GM18517 (cell line): Measurements from ENCODE around the gene ELAPOR1.
A peak's percentile ranks its signal among the peaks of the same experiment; 100 is the strongest.

Experiments
- ATAC-seq: cut with Tn5 transposase; IDR thresholded peaks from one replicate; pipeline ENCODE4 v1.9.1; 2021; ENCODE audit warnings: mild to moderate bottlenecking, moderate library complexity; ENCODE audit not compliant: unreplicated experiment

The ELAPOR1 gene

DNA sequence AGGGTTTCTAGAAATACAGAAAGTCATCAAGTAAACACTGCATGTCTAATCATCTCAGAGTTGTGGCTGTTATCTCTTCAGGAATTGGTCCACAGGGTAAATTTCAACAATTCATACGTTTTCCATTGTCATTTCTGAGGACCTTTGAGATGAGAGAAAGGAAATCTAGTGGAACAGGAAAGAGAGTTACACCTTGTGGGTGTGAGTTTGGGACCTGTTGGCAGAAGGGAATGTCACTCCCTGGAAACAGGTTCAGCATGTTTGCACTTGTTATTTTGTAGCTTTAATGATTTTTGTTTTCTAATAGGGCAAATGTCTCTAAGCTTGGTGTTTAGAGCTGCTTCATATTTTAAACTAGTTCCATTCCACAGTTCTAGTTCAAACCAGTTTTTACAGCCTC, 17.8 kb upstream of the ELAPOR1 start:
- no peak for ATAC-seq

DNA sequence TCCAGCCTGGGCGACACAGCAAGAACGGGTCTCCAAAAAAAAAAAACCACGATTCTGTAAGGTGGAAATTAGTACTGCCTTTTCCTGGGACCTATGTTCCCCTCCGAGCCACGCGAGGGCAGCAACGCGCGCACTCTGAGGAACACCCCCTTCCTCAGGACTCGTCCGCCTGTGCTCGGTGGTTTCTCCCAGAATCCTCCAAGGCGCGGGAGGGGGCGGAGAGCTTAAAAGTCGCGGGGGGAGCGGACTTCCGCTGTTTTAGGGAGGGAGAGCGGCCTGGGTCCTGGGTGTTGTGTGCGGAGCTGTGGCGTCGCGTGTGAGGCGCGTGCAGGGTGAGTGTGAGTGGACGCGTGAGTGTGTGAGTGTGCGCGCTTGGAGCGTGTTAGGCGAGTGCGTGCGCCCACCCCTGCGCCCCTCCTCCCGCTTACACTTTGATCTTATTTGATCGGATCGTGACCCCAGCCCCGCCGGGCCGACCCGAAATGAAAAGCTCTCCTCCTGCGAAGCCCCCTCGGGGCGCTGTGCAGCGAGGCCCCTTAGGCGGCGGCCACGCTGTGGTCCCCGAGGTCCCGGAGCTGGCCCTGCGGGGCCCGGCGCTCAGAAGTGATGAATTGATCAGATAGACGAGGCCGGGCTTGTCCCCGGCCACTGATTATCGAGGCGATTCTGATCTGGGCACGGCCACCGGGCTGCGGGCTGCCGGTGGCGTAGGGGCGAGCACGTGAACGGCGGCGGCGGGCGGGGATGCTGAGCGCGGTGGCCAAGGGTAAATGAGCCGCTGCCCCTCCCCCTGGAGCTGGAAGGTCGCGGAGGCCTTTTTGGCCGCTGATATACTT, 13.8 kb upstream of the ELAPOR1 start:
- peak; percentile 82 for ATAC-seq

- ATAC-seq, result no peak
Measured at GRCh38 chr1:109104364-109105151, 9.4 kb upstream of the ELAPOR1 start.

- no peak for ATAC-seq
Measured at GRCh38 chr1:109105881-109106280, 8.0 kb upstream of the ELAPOR1 start.

DNA sequence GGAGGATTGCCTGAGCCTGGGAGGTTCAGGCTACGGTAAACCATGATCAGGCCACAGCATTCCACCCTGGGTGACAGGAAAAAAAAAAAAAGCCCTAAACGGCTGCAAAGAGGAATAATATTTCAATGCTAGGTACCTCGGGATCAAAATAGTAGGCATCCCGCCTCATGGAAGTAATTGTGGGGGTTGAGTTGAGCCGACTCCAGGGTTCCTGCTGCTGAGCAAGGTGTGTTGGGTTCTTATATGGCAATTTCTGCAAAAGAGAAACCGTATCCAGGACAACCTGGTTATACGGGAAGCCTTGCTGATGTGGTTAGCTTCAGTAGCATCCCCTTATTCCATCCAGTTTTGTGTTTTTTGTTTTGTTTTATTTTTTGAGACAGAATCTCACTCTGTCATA, 6.1 kb upstream of the ELAPOR1 start:
- no peak for ATAC-seq

- no peak for ATAC-seq
Measured at GRCh38 chr1:109109906-109110305, 4.0 kb upstream of the ELAPOR1 start.

DNA sequence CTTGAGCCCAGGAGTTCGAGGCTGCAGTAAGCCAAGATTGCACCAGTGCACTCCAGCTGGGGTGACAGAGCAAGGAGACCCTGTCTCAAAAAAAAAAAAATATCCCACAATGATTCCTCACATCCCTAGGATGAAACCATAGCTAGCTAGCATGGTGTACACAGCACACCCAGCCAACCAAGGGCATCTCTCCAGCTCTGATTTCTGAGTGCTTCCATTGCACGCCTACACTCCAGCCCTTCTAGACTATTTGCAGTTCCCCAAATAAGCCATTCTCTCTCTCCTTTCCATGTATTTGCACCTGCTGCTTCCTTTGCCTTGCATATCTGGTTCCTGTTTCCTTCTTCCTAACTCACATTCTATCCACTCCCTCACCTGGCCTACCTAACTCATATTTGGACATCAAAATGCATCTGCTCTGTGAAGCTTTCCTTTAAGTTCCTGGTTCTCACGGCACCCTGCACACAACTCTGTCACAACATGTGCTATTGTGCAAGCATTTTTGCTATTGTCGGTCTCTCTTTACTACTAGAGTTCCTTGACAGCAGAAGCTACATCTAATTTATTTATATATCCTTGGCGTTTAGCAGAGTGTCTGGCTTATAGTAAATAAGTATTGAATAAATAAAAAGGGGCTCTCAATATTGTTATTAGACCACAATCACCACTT, 2.4 kb upstream of the ELAPOR1 start:
- ATAC-seq, result no peak

- no peak for ATAC-seq
Measured at GRCh38 chr1:109112056-109112651, 1.8 kb upstream of the ELAPOR1 start.

DNA sequence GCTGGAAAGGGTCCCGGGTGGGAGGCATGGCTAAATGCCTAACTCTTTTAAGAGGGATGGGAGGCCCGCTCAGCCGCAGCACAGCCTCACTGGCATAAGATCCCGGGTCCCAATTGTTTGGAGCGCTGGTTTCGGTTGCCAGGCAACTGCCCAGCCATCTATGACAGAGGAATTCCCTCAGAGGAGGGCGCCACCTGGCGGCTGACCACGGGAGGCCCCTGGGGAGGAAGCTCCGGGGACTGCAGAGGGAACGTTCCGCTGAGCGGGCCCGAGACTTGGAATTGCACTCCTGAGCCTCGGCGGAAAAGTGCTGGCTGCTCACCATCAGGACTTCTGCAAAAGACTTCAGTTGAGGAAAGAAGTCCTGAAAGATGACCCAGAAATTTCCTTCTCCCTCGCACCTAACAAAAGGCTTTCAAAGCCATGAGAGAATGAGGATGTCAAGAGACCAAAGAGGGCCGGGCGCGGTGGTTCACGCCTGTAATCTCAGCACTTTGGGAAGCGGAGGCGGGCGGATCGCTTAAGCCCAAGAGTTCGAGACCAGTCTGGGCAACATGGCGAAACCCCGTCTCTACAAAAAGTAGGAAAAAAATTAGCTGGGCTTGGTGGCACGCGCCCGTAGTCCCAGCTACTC, 1.1 kb upstream of the ELAPOR1 start:
- peak; percentile 72 for ATAC-seq

DNA sequence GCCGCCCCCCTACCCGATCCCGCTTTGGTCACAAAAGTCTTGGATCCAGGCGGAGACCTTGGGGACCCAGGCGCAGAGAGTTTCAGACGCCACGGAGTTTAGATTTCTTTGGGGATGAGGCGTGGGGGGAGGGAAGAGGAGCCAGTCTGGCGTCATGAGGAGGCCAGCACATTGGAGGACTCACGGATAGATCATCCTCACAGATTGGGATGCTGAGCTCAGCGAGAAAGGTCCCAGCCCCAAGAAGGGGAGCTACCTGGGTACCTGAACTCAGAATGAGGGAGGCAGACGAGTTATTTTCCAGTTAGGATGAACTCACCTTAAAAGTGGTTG, 393 bp downstream of the ELAPOR1 start:
- ATAC-seq, result no peak

DNA sequence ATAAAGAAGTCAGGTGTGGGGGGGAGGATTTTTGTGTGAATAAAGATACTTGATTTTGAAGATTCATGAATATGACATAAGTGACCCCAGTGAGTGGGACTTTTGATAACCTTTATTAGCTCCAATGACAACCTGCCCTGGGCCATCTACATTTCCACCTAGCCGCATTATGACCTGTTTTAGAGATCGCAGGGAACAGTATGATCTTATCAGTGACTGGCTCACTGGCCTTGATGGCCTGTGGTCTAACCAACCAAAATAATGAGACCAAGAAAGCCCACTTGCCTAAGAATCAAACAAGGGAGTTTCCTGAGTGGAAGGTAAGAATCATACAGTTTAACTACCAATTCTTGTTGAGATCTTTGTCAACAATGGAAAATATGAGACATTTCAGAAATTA, 1.8 kb downstream of the ELAPOR1 start:
- ATAC-seq, result no peak

DNA sequence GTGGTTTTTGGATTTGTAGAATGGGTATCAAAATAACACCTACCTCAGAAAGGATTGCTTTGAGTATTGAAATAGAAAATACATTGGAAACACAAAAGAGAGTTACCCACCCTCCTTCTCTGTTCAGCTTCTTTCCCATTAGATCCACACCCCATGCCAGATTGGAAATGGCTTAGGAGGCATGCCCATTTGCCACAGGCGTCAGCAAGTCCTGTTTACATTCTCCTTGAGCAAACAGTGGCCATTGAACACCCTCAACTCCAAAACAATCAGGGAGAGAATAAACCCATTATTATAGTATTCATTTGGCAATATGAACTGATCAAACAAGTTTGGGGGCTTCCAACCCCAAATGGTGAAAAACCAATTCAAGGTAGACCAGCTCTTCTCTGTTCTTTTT, 2.4 kb downstream of the ELAPOR1 start:
- no peak for ATAC-seq

DNA sequence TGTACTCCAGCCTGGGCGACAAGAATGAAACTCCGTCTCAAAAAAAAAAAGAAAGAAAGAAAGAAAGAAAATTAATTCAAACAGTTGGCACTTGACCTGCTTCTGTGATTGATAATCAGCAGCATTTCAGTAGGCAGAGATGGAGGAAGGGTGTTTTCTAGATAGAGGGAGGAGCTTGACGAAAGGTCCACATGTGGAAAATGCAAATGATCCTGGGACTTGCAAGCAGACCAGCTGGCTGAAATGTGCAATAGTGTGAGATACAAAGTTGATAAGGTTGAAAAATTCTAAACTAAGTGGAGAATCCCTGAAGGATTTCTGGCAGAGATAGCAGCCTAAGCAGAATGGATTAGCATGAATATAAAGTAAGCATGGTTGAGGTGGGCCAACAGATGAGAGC, 4.2 kb downstream of the ELAPOR1 start:
- ATAC-seq, result no peak

DNA sequence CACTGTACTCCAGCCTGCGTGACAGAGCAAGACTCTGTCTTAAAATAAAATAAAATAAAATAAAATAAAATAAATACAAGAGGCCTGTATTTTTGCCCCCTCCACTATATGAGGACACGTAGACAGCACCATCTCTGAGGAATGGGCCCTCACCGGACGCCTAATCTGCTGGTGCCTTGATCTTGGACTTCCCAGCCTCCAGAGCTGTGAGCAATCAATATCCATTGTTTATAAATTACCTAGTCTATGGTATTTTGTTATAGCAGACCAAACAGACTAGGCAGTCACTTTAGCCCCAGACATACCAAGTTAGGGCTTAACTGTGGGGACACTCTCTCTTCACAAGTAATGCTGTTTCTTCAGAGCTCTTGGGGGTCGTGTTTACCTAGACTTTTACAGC, 6.4 kb downstream of the ELAPOR1 start:
- ATAC-seq, result no peak

DNA sequence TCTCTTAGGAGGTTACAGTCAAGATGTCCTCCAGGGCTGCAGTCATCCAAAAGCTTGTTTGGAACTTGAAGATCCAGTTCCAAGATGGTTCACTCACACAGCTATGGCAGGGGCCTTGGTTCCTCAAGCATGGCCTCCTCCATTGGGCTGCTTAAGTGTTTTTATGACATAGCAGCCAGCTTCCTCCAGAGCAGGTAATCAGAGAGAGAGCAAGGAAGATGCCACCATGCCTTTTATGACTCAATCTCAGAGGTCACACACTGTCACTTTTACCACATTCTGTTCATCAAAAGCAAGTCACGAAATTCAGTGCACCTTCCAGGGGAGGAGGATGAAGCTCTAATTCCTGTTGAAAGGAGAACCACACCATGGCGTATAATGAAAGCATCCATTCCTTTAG, 17.1 kb downstream of the ELAPOR1 start:
- no peak for ATAC-seq

- ATAC-seq, result no peak
Measured at GRCh38 chr1:109131800-109132199, 17.9 kb downstream of the ELAPOR1 start.

GRCh38 chr1:109133002-109133706, 19.2 kb downstream of the ELAPOR1 start:
- ATAC-seq, result no peak

DNA sequence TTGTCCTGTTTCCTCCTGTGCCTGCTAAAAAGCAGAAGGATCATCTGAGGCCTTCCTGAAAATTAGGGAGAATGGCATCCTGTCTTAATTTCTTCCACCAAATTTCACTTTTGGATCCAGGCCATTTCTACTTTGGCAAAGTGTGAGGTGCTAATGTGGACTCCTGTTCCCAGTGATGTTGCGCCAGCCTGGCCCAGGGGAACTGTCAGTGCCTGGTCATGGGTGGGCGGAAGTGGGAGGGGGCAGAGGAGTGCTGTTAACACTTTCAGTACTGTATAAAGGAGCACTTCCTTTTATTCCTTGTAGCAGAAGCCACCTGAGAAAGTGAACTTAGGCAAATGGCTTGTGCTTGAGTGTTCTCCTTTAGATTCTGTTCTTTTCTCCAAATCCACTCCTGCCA, 19.9 kb downstream of the ELAPOR1 start:
- no peak for ATAC-seq

GRCh38 chr1:109134423-109134822, 20.5 kb downstream of the ELAPOR1 start:
- no peak for ATAC-seq

DNA sequence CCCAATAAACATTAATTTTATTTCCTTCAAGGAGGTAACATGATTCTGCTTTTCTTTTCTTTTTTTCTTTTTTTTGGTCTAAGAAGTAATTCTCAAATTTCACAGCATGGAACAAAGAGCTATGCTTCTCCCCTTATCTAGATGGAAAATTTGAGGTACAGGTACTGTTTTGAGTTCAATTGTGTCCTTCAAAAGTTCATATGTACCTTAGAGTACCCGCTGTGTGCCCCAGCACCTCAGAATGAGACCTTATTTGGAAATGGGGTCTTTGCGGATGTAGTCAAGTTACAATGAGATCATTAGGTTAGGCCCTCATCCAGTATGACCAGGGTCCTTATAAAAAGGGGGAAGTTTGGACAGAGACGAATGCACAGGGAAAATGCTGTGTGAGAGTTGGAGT, 22.0 kb downstream of the ELAPOR1 start:
- no peak for ATAC-seq
